NT2/D1 (cell line): ENCODE data around the gene IFI35.

Source experiments
- SUZ12 ChIP-seq: IDR thresholded peaks from 2 replicates; pipeline ENCODE4 v1.6.1; 2011; ENCODE audit not compliant: insufficient read length, insufficient read depth; ENCODE audit errors: extremely low read depth
- YY1 ChIP-seq: IDR thresholded peaks from 2 replicates; pipeline ENCODE4 v1.6.1; 2011; ENCODE audit not compliant: insufficient read length, insufficient read depth
- ZNF274 ChIP-seq: IDR thresholded peaks from 2 replicates; pipeline ENCODE4 v1.6.1; 2011; ENCODE audit warnings: mild to moderate bottlenecking, low read depth, low read length

DNA sequence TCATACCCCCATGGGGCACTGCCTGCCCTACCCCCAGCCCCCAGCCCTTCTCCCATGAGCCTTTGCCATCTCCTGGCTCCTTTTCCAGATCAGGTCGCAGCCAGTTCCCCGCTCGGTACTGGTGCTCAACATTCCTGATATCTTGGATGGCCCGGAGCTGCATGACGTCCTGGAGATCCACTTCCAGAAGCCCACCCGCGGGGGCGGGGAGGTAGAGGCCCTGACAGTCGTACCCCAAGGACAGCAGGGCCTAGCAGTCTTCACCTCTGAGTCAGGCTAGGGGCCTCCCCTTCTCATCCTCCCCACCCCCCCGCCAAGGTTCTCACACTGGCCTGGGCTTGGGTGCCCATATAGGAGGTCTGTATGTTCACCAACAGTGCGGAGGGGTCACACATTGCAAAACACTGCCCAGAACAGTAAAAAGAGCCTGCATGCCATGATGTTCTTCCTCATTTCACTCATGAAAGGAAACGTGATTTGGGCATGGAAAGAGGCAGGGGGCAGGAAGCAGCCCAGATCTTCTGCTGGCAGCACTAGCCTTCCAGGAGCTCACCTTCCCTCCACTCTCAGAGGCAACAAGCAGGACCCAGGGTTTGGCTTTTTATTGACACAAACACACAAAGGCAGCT lies 7.5 kb downstream of the IFI35 start:
- TF ChIP-seq ZNF274 (no peak), SUZ12 (no peak), YY1 (no peak)
